ENCODE results near the gene PSME4. TPM values are rescaled to one million over a fixed set of nuclear protein-coding genes. Genes with fewer than 3 reads are reported as not detected.

Gene PSME4
- total RNA-seq, 2 donors from 2014 or later: 50.1 to 56.0 TPM

DNA sequence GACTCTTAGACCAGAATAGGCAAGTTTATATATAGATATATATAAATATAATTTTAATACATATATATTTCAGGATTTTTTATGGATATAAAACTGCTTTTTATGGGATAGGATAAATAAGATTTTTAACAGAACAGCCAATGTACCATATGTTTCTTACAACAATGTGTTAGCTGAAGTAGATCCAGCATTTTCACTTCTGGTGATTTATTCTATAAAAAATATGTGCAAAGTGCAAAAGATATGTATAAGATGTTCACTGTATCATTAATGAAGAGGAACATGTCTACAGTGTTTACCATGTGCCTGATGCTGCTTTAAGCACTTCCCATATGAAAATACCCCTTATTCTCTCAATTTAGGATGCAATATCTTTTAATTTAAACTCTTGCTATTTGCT, 88.8 kb downstream of the PSME4 start:
- no peaks in the 10 kb centered on the region for H3K9me3 ChIP-seq
- H3K36me3 ChIP-seq: peaks cover 21% of the 10 kb centered on the region
- H3K27me3 ChIP-seq (replicated peaks; ENCODE audit: insufficient read depth): no peaks in the 10 kb centered on the region
- ATAC-seq (ENCODE audit: insufficient number of reproducible peaks, low FRiP score, low read depth) (no peak), DNase-seq (ENCODE audit: low spot score) (no peak)
- H3K4me3 ChIP-seq: no peak overlapping the region
- TF ChIP-seq, protein P1, sequence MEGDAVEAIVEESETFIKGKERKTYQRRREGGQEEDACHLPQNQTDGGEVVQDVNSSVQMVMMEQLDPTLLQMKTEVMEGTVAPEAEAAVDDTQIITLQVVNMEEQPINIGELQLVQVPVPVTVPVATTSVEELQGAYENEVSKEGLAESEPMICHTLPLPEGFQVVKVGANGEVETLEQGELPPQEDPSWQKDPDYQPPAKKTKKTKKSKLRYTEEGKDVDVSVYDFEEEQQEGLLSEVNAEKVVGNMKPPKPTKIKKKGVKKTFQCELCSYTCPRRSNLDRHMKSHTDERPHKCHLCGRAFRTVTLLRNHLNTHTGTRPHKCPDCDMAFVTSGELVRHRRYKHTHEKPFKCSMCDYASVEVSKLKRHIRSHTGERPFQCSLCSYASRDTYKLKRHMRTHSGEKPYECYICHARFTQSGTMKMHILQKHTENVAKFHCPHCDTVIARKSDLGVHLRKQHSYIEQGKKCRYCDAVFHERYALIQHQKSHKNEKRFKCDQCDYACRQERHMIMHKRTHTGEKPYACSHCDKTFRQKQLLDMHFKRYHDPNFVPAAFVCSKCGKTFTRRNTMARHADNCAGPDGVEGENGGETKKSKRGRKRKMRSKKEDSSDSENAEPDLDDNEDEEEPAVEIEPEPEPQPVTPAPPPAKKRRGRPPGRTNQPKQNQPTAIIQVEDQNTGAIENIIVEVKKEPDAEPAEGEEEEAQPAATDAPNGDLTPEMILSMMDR (IDR thresholded peaks at IDR 0.05): no peak
- no peaks in the 10 kb centered on the region for H3K4me1 ChIP-seq (ENCODE audit: control insufficient read depth in 1 of 2, low read depth in 2 of 2)
- no peak overlapping the region for H3K27ac ChIP-seq

DNA sequence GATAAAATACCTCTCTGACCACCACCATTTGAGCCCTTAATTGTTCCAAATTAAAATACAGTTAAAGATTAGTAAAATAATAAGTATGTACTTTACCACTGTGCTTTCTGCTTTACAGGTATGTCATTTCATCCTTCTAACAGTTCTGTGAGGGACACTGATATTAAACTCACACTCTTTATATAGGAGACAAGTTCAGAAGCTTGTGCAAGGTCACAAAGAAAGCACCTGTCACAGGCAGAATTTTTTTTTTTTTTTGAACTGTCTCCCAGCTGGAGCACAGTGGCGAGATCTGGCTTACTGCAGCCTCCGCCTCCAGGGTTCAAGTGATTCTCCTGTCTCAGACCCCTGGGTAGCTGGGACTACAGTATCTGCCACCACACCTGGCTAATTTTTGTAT, 89.4 kb downstream of the PSME4 start:
- H3K27me3 ChIP-seq (replicated peaks; ENCODE audit: insufficient read depth): no peaks in the 10 kb centered on the region
- H3K4me3 ChIP-seq: no peak overlapping the region
- no peak overlapping the region for H3K27ac ChIP-seq
- no peak for ATAC-seq (ENCODE audit: insufficient number of reproducible peaks, low FRiP score, low read depth)
- H3K36me3 ChIP-seq: peaks cover 15% of the 10 kb centered on the region
- no peaks in the 10 kb centered on the region for H3K4me1 ChIP-seq (ENCODE audit: control insufficient read depth in 1 of 2, low read depth in 2 of 2)
- no peak for DNase-seq (ENCODE audit: low spot score)
- TF ChIP-seq, protein P1 (IDR thresholded peaks at IDR 0.05): no peak
- no peaks in the 10 kb centered on the region for H3K9me3 ChIP-seq

DNA sequence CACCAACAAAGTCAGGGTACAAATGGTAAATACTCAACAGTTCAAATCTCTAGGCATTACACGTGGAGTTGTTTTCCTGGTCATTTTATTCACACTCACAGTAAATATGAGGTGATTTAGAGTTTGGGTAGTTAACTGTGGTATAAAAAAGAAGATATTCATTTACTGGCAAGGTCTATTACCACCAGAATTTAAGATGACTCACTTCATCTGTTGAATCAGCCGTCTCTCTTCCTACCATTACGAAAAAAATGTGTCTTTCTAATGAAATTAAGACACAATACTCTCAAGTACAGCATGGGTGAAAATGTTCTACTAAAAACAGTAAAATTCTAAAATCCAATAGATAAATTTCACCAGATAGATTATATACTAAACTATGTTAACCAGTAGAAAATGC, 90.0 kb downstream of the PSME4 start:
- Histone ChIP-seq H3K27ac (no peak overlapping the region), H3K4me1 (ENCODE audit: control insufficient read depth in 1 of 2, low read depth in 2 of 2) (no peaks in the 10 kb centered on the region), H3K4me3 (no peak overlapping the region), H3K9me3 (no peaks in the 10 kb centered on the region), H3K36me3 (peaks cover 15% of the 10 kb centered on the region), H3K27me3 (replicated peaks; ENCODE audit: insufficient read depth) (no peaks in the 10 kb centered on the region)
- ATAC-seq (ENCODE audit: insufficient number of reproducible peaks, low FRiP score, low read depth) (no peak), DNase-seq (ENCODE audit: low spot score) (no peak)
- TF ChIP-seq, protein P1 (IDR thresholded peaks at IDR 0.05): no peak

DNA sequence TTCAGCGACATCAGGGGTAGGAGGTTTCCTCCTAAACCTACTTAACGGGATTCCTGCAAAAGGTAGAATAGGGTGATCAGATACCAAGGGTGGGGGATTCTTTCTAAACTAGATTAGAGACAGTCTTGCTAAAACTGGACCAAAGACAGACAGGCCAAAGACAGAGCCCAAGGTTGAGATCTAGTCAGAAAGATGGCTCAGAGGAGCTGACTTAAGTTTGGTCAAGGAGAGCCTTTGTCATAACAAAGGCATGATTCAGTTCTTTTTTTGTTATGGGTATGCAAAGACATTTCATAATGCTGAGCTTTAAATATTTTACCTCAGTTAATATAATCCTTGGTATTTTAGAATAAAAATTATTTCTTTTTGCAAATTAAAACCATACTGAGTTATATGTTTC, 93.2 kb downstream of the PSME4 start:
- DNase-seq (ENCODE audit: low spot score) (no peak), ATAC-seq (ENCODE audit: insufficient number of reproducible peaks, low FRiP score, low read depth) (no peak)
- peaks cover 19% of the 10 kb centered on the region for H3K36me3 ChIP-seq
- no peak overlapping the region for H3K4me3 ChIP-seq
- H3K9me3 ChIP-seq: no peaks in the 10 kb centered on the region
- no peaks in the 10 kb centered on the region for H3K4me1 ChIP-seq (ENCODE audit: control insufficient read depth in 1 of 2, low read depth in 2 of 2)
- TF ChIP-seq, protein P1 (IDR thresholded peaks at IDR 0.05): no peak
- no peak overlapping the region for H3K27ac ChIP-seq
- H3K27me3 ChIP-seq (replicated peaks; ENCODE audit: insufficient read depth): no peaks in the 10 kb centered on the region

DNA sequence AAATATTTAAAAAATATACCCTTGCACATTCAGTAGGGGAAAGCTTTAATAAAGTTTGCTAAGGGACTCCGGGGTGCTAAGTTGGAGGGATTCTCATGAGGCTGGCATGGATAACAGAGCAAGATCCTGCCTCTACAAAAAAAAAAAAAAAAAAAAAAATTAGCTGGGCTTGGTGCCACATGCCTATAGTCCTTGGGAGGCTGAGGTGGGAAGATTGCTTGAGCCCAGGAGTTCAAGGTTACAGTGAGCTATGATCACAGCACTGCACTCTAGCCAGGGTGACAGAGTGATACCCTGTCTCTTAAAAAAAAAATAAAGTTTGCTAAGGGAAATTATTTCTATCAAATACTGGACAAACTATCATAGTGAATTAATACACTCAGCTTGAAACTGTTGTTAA, 93.7 kb downstream of the PSME4 start:
- DNase-seq (ENCODE audit: low spot score): no peak
- no peaks in the 10 kb centered on the region for H3K9me3 ChIP-seq
- no peaks in the 10 kb centered on the region for H3K27me3 ChIP-seq (replicated peaks; ENCODE audit: insufficient read depth)
- no peak for ATAC-seq (ENCODE audit: insufficient number of reproducible peaks, low FRiP score, low read depth)
- H3K36me3 ChIP-seq: peaks cover 19% of the 10 kb centered on the region
- TF ChIP-seq, protein P1 (IDR thresholded peaks at IDR 0.05): no peak
- H3K27ac ChIP-seq: no peak overlapping the region
- H3K4me3 ChIP-seq: no peak overlapping the region
- H3K4me1 ChIP-seq (ENCODE audit: control insufficient read depth in 1 of 2, low read depth in 2 of 2): no peaks in the 10 kb centered on the region

Measured in thoracic aorta (tissue), 2 donors.